Stimulated activated CD8-positive, alpha-beta memory T cell treated with anti-CD3 and anti-CD28 coated beads, Interleukin-4, amount 100 ng/mL, for 24 hours (primary cell): ENCODE measurements around the gene POTEI.
"Not testable (repeated sequence)": the region's sequence is repeated elsewhere in the genome, so short reads cannot be mapped to it uniquely, and the experiment has no call there.

Experiments used
- DNase-seq: peaks from one replicate; pipeline ENCODE4 v3.0.0-alpha.2; 2020; ENCODE audit warnings: low read depth

The POTEI gene

DNA sequence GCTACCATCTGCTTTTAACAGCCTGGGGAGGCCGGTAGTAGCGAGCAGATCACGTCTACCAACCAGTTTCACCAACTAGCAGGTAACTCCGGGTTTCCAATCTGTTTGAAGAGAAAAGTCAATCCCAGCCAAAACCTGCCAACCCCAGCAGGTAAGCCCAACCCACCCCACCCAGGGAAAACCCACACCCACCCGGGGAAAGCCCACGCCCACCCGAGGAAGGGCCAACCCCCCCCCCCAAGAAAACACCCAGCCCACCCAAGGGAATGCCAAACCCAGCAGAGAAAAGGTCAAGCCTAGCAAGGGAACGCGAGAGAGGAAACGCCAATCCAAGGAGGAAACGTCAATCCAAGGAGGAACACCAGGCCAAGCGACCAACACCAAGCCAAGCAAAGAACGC, at the start of gene POTEI:
Gene POTEI (minus strand): TSS at position 101 of the 400 bp plus-strand sequence. CDS start 93 bp downstream, at position 8.
- not testable (repeated sequence) for DNase-seq

DNA sequence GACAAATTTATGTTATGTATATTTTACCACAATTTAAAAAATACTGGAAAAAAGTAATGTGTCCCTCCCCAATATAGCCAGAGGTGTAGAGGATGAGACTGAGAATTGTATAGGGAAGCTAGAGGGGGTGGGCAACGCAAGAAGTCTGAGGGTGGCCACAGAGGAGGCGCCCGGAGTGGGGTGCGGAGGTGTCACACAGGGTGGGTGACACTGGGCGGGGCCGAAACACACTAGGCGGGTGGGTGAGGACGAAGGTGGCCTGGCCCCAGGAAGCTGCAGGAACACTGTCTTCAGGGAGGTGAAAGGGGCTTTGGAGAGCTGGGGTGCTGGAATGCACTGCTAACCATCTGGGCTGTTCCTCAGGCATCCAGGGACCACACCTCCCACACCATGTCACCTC, 47.3 kb upstream of the POTEI start:
- not testable (repeated sequence) for DNase-seq

DNA sequence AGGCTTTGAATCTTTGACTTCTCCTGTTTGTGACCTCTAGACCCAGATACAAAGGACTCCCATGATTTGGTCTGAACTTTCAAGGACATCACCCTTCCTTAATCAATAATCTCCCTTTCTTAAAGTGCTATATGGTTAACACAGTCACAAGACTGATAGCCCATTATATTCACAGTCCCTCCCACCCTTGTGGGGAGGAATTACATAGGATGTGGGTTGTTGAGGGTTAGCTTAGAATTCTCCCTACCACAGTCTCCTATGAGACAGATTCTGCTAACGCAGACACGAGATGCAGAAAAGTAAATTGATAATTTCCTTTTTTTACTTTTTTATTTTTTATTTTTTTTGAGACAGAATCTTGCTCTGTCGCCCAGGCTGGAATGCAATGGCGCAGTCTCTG, 45.0 kb upstream of the POTEI start:
- DNase-seq: not testable (repeated sequence)

DNA sequence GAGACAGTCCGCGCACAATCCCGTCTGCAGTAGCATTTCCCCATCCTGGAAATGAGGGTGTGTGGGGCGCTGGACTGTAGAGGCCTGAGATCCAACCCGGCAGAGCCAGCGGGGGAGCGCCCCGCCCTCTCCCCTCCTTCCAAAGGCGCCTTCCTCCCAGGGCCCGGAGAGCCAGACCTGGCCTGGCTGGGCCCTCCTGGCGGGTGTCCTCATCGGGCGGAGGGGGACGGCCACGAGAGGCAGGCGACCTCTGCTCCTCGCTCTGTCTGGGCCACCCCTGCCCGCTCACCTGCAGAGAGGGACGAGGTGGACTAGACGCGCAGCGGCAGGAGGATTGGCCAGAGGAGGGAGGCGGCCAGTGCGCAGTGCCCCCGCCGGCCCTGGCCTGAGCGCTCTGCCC, 40.3 kb upstream of the POTEI start:
- DNase-seq: not testable (repeated sequence)

DNA sequence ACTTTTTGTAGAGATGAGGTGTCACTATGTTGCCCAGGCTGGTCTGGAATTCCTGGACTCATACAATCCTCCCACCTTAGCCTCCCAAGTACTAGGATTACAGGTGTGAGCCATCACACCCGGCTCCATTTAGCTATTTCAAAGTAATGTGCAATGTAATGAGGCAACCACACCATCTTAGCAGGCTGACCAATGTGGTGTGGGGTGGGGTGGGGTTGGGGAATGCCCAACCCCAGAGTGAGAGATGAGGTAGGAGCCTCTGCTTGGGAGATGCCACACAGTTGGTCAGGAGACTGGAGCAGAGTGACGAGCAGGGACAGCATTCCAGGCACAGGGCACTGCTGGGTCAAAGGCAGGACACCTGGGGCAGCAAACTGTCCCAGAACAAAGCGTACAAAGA, 39.3 kb upstream of the POTEI start:
- DNase-seq: not testable (repeated sequence)

DNA sequence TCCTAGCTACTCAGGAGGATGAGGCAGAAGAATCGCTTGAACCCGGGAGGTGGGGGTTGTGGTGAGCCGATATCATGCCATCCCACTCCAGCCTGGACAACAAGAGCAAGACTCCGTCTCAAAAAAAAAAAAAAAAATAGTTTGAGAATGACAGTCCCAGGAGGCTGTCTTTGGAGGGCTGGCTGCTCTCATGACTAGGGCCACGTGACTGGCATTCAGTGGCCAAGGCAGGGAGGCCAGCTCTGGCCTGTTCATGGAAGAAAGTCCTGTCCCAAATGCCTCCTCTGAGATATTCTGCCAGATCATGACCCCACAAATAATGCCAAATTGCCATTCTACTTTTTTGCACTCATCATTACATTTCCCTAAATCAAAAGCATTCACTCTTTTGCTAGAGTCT, 35.9 kb upstream of the POTEI start:
- DNase-seq: not testable (repeated sequence)

DNA sequence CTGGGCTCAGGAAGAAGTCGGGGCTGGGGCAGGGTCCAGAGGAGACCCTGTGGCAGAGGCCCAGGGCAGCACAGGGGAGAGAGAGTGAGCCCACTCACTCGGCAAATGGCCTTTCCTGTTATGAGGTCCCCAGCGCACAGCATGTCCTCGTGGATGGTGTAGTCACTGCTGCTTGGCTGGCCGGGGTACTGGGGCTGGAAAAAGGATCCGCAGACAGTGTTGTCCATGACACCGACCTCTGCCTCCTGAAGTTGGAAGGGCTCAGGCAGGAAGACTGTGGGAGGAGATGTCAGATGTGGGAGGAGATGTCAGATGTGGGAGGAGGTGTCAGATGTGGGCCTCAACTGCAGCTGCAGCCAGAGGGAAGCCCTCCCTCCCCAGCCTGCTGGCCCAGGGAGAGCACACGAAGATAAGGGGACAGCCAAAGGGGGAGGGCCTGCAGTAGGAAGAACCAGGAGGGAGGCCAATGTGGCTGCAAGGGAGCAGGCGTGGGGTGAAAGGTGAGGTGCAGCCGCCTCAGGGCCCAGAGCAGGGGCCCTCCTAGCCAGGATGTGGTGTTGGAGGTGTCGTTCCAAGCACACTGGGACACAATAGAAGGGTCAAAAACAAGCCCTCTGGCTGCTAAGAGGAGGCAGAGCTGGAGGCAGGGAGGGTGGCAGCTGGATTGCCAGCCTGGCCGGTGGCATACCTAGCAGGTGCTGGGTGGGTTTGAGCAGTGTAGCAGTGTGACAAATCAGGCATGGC, 34.8 kb upstream of the POTEI start:
- not testable (repeated sequence) for DNase-seq

DNA sequence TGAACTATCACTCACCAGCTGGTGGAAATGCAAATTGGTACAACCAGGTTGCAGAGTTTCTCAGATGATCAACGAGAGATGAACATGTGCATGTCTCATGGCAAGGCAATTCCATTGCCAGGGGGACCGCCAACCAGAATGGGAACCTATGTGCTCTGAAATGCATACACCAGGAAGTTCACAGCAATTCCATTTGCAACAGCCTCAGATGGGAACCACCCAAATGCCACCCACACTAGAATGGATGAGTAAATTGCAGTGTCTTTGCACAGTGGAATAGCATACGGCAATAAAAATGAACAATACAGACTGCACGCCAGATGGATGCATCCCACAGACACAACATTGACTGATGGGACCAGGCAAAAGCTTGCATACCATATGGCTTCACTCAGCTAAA, 33.7 kb upstream of the POTEI start:
- not testable (repeated sequence) for DNase-seq

DNA sequence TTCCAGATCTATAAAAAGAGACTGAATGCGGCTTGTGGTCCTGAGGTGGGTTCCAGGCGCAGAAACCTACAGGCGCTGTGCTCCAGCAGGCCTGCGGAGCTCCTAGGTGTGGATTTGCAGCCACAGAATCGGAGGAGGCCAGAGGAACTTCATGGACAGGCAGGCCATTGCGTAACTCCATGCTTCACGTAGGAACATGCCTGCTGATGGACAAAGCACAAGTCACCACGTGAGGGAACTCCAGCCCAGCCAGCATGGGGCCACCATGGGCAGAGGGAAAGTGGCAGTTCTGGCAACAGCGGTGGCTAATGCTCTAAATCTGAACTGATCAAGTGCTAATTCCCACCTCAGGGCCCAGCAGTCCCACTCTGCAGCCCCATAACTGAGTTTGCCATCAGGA, 29.1 kb upstream of the POTEI start:
- not testable (repeated sequence) for DNase-seq

DNA sequence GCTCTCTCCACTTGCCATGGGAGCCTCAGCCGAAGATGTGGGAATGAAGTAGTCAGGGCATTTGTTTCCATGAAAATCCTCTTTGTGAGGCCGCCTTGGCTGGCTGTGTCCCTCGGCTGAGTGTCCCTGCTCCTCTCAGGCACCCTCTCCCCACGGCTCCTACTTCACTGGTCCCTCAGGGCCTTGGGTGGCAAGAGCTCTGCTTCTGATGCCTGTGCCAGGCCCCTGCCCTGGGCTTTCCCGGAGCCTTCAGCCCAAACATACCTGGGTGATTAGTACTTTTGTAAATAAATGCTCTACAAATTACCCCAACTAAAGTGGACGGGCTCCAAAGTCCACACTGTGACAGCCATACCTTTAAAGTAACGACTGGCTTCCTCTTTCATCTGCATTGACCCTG, 27.5 kb upstream of the POTEI start:
- DNase-seq: not testable (repeated sequence)

DNA sequence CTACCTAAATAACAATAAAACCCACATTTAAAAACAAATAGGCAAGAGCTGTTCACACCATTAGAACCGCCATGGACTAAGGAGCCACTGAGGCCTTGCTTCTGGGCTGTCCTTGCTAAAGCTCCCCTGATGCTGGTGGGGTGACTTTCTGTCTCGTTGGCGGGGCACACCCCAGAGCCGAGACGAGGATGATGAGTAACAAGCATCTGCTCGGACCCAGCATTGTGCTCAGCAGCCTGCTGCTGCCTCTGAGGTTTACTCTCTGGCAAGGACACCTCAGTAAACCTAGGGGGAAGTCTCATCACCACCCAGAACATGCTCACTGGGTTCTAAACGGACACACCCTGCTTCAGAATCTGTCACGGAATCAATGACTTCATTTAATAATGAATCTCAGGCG, 22.5 kb upstream of the POTEI start:
- not testable (repeated sequence) for DNase-seq

DNA sequence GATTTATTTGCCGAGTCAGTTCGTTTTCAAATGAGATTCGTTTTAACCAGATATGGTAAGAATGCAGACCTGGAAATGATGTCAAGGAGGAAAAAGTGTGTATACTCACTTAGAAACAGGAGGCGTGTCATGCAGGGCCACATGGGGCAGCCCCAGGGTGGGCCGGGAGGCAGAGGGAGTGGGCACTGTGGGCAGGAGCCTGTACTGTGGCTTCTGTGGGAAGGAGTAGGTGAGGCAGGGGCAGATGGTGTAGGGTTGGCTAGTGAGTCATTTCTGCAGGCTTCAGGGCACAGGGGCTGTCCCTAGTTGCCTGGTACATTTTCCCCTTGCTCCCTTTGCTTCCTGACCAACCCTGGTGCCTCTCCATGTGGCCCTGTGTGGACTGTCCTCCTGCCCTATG, 22.1 kb upstream of the POTEI start:
- not testable (repeated sequence) for DNase-seq

DNA sequence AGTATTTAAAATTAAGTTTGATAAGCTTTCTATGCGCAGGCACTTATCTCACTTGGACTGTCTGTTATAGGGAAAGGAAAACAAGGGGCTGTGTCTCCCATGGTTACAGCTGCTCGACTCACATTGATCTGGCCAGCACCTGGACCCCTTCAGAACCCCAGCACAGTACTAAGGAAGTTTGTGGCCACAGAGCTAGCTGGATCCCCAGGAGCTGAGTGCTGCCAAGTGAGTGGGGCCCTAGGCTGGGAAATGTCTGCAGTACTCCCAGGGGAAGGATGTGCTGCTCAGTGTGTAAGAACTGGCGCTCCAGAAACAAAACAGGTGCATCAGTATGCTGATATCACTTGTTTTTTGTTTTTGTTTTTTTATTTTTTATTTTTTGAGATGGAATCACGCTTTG, 21.1 kb upstream of the POTEI start:
- DNase-seq: not testable (repeated sequence)

DNA sequence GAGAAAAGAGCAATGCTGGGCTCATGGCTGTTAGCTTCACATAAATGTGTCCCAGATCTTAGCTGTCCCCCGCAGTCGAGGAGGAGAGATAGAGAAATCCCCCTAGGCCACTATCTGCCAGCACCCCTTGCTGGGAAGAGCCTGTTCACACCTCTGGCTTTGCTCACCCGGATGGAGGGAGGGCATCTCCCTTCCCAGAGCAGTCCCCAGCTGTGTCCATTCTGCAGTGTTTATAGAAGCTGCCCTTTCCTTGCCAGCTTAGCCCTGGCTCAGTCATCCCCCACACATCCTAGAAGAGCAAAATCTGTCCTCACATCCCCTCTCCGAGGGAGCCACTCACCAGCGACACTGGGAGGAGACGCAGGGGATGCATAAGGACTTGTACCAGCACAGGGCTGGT, 20.4 kb upstream of the POTEI start:
- not testable (repeated sequence) for DNase-seq

DNA sequence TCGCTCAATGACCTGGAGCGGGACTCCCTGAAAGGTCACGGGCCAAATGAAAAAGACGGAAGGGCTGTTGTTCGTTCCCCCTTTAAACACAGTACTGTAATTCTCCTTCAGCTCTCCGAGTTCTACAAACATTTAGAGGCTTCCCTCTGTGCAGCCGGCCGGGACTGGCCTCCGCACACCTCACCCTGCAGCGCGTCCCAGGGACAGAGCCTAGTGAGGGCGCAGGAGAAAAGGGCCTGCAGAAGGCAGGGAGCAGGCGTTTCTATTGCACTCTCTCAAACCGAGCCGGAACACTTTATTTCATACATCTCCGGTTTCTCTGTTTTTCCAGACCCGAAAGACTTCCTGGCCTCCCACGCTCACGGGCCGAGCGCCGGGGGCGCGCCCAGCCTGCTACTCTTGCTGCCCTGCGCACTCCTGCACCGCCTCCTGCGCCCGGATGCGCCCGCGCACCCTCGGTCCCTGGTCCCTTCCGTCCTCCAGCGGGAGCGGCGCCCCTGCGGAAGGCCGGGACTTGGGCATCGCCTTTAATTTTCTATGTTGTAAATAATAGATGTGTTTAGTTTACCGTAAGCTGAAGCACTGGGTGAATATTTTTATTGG, 18.3 kb upstream of the POTEI start:
- DNase-seq: not testable (repeated sequence)

DNA sequence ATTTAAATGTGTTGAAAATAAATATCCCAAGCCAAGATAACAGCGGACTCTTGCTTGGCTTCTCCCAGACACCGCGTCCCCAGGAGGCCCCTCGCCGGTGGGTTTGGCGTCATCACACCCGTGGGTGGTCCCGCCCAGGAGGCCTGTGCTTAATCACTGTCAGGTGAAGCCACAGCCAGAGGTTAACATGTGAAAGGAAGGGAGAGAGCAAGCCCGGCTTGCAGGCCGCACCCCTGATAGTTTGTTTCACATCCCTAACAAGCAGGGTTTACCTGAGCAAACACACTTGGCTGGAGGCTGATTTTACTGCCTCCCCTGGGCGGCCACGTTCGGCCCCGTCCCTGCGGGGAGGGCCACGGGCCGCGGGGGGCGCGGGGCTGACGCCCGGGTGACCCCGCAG, 13.3 kb upstream of the POTEI start:
- DNase-seq: not testable (repeated sequence)

DNA sequence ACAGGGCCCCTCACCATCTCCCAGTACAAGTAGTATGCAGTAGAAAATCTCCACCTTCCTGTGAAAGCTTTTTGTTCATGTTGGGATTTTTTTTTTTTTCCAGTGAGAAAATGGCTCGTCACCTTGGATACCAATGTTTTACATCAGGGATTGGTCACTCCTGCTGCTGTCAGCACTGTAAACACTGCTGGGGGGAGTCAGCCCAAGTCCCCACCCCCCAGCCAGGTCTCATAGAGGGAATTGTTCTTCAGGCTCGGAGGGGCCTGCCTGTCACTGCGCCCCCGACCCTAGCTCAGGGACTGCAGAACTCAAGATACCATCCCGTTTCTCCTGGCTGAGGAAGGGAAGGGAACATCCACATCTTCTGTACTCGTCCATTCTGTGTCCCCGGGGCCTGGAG, 11.9 kb upstream of the POTEI start, which contains the start of gene CFC1B:
Gene CFC1B (plus strand): TSS at position 231 of the 400 bp plus-strand sequence. CDS start 263 bp downstream, outside the sequence.
- not testable (repeated sequence) for DNase-seq

DNA sequence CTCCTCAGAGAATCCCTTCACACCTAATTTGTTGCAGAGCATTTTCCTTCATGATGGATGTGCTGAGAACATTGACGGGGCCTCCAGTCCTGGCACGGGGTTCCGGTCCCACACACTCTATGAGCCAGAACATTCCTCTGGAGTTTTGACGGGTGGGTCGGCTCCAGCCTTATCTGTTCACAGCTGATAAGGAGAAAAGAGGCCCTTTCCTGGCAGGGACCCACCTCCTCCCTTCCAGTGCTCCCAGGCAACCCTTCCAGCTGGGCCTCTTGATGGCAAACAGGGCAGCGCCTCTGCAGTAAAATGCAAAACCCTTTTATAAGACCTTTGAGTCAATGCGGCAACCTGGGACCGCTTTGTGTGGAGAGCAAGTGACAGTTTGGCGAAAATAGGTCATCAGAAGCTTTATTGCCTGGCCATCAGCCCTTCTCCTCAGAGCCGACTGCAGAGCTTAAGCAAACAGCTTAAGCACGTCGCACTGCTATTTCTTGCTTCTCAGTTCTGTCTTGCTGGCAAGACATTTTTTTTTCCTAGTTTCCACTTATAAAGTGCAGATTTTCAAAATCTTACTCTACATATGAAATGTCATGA, 9.5 kb upstream of the POTEI start:
- not testable (repeated sequence) for DNase-seq

DNA sequence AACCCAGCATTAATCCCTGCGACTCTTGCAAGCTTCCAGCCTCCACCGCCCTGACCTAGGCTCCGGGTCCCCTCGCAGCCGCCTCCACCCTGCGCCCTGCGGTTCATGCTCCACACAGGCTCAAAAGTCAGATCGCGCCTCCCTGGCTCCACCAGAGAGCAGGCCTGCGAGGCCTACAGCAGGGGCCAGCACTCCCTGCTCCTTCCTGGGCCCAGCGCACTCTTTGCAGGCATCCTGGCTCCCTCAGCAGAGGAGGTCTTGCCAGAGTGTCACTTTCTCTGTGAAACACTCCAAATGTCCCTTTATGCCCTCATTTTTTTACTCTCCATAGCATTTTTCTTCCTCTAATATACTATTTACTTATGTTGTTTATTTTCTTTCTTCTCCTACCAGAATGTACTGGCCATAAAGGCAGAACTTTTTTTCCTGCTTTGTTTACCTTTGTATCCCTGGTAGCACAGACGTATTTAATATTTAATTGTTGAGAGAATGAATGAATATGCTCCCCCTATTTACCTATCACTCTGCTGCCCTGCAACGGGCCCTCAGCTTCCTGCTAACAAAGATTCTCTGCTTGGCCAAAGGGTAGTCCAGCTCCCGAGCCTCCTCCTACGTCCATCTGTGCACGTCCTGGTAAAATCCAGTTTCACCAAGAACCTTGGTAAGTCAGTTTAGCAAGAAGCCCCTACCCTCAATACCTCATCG, 2.8 kb upstream of the POTEI start:
- DNase-seq: not testable (repeated sequence)

DNA sequence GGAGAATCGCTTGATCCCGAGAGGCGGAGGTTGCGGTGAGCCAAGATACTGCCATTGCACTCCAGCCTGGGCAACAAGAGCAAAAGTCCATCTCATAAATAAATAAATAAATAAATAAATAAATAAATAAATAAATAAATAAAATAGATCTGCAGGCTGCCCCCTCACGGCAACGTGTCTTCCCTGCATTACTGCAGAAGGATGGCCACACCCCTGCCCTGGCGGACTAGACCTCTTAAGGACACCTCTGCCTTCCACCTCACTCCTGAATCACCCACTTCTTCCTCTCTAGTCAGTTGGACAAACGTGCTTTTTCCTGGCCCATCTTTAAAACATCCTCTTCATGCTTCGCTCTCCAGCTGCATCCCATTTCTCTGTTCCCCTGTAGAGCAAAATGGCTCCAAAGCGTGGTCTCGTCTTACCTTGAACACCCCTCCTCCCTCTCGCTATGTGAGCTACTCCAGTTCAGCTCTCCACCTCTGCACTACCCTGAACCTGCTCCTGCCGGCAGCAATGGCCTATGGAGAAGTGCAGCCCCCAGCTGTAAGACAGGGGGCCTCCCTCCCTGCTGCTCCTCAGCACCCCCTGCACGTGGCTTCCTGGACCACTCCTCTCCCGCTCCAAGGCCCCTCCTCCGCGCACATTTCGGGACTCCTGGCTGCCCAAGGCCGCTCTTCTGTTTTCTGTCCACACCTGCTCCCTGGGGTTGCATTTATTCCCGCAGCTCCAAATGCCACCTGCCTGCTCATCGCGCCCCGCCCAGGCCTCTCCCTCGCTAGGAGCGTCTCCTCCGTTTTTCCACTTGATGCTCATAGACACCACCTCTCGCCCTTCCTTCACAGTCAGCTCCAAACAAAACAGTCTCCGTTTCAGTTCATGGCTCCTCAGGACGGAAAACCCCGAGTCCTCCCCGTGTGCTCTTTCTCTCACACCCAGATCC, 1.9 kb upstream of the POTEI start:
- not testable (repeated sequence) for DNase-seq

DNA sequence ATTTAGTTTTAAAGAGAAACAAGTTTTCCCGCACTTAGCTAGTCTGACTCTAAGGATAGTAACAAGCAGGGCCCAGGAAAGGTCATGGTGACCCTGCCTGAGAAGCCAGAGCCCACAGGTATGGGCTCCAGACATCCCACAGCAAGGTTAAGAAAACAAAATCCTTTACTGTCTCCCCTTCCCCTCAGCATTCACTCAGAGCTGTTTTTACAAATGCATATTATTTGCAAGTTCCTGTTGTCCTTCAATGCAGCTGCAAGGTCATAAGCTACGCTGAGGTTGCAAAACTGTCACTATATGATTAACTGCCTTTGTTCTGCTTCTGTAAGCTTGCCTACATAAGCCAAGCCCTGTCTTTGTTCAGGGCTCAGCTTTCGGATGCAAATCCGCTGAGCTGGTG, 18.1 kb downstream of the POTEI start:
- DNase-seq: not testable (repeated sequence)
